Activated effector memory CD4-positive, alpha-beta T cell treated with anti-CD3 and anti-CD28 coated beads, Interleukin-2, amount 50 U/mL, for 16 hours (primary cell): ENCODE data around the gene REELD1.

ENCODE experiments used
- DNase-seq: peaks from one replicate; pipeline ENCODE4 v3.0.0-alpha.2; 2020

The REELD1 gene

DNA sequence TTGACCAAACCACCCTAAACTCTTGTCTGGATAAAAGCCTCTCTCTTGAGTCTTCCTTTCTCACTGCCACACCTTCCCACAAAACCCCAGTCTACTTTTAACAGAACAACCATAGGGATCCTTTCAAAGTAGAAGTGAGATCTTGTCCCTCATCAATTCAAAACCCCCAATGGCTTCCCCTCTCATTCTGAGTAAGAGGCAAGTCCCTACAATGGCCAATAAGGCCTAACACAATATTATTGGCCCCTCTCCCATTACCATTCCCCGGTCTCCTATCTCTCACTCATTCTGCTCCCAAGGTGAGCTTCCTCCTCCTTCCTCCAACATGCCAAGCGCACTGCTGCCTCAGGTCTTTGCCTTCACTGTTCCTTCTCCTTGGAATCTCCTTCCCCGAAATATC, 57.1 kb downstream of the REELD1 start:
- no peak for DNase-seq

DNA sequence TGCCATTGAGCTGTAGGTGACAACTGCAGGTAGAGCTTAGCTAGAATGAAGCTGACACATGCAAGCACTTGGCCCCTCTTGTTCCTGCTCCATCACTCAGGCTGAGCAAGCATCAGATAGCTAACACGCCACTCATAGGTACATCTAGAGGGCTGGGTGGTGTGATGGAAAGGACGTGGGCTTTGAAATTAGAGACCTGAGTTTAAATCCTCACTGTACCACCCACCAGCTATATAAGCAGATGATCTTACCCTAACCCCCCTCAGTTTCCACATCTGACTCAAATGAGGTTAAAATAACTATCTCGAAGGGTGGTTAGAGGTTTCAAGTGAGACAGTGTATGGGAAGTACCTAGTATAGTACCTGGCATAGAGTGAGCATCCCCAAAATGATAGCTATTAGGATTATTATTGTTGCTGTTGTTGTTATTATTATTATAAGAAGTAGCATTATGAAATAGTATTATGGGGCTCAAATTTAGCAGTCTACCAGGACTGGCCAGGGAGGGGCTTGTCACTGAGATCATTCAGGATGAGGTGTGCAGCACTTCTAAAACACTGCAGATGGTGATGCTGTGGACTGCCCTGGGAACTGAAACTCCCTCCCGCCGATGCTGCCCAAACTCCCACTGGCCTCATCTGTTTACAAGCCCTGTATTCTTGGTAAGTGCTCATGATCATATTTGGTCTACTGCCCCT, 59.0 kb downstream of the REELD1 start:
- no peak for DNase-seq

DNA sequence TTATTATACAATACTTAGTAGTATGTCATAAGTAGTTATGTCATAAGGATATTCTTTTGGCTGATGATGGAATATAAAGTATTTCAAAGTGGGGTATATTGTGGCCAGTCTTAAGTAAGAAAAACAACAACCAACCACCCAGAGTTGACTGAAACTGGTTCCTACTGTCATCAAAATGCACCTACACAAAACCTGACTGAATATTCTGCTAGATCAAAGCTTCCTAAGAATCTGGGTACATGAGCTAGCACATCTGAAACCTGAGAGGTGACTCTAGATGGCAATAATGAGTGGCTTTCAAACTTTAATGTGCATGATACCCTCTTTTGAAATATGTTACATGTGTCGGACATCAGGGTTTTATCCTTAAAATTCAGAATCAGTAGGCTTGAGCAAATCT, 60.4 kb downstream of the REELD1 start:
- no peak for DNase-seq

DNA sequence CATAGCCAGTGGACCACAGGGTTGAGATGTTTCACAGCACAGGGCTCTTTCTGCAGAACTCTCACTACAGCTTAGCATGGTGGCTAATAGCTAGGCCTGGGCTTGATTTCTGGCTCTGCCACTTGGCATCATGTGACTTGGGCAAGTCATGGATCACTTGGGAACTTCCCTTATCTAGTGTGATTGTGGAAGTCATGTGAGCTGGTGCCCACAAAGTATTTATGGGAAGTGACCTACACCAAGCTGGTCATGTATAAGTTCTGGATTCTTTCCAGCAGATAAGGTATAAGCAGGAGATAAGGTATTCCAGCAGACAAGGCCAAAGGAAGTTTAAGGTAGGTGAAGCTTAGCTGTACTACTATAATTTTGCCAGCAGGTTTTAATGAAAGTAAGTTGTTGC, 61.0 kb downstream of the REELD1 start:
- no peak for DNase-seq

GRCh38 chr4:146278986-146279385, 64.6 kb downstream of the REELD1 start:
- no peak for DNase-seq
